GM19452 (cell line): ENCODE measurements around the gene R3HDM1.

Experiments used
- ATAC-seq: cut with Tn5 transposase; IDR thresholded peaks from one replicate; pipeline ENCODE4 v1.9.1; 2021; ENCODE audit not compliant: unreplicated experiment

Gene R3HDM1

GRCh38 chr2:135773917-135774316, 242.6 kb downstream of the R3HDM1 start:
- ATAC-seq: no peak
